ENCODE data around the gene WDR91. TPM values are rescaled to one million over a fixed set of nuclear protein-coding genes. Genes with fewer than 3 reads are reported as not detected.

WDR91 gene
- total RNA-seq, 1 experiment from 2014 or later: 7.3 TPM

DNA sequence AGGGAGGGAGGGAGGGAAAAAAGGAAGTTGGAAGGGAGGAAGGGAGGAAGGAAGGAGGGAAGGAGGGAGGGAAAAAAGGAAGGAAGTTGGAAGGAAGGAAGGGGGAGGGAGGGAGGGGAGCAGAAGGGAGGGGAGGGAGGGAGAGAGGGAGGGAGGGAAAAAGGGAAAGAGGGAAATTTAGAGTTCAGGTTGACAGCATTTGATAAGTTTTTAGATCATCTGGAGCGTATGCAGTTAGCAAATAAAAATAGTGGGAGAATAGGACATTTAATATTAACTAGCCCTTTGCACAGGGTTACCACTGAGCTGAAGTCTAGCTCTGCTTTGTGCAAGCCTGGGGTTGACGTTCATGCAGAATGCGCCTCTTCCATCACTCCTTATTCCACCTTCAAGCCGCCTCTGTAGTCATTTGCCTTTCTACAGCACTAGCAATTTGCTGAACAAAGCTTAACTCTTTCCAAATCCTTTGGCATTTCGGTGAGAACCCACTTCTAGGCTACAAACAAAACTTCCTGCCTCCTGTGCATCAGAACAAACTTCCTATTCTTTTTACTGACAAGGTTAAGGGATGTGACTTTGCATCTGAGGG is 30.9 kb upstream of the WDR91 start:
- Mint-ChIP-seq H3K36me3 (ENCODE audit: insufficient read depth, unreplicated experiment) (peaks cover 6% of the 10 kb centered on the region), H3K4me1 (ENCODE audit: insufficient read depth, unreplicated experiment) (no peaks in the 10 kb centered on the region), H3K9me3 (ENCODE audit: unreplicated experiment) (no peaks in the 10 kb centered on the region), H3K27ac (ENCODE audit: low read depth, unreplicated experiment) (no peak overlapping the region), H3K27me3 (ENCODE audit: insufficient read depth, unreplicated experiment) (peaks cover 28% of the 10 kb centered on the region), H3K4me3 (ENCODE audit: unreplicated experiment) (no peak overlapping the region)
- CTCF ChIA-PET: interaction anchor here (0.5 kb wide), 1 partner anchor 15 kb away, joined by 3 read pairs; no protein-coding TSS in a partner anchor
- TF ChIP-seq, protein P1, sequence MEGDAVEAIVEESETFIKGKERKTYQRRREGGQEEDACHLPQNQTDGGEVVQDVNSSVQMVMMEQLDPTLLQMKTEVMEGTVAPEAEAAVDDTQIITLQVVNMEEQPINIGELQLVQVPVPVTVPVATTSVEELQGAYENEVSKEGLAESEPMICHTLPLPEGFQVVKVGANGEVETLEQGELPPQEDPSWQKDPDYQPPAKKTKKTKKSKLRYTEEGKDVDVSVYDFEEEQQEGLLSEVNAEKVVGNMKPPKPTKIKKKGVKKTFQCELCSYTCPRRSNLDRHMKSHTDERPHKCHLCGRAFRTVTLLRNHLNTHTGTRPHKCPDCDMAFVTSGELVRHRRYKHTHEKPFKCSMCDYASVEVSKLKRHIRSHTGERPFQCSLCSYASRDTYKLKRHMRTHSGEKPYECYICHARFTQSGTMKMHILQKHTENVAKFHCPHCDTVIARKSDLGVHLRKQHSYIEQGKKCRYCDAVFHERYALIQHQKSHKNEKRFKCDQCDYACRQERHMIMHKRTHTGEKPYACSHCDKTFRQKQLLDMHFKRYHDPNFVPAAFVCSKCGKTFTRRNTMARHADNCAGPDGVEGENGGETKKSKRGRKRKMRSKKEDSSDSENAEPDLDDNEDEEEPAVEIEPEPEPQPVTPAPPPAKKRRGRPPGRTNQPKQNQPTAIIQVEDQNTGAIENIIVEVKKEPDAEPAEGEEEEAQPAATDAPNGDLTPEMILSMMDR (IDR thresholded peaks at IDR 0.05; ENCODE audit: unreplicated experiment): no peak
- POLR2A ChIA-PET: interaction anchor here (0.6 kb wide), 1 partner anchor 32 kb away, joined by 3 read pairs; no protein-coding TSS in a partner anchor
- no peak for DNase-seq (ENCODE audit: unreplicated experiment)
- intact Hi-C loops (cut with micrococcal nuclease): no loop called here
- BruUV-seq (replicated peaks): no TSS peak

DNA sequence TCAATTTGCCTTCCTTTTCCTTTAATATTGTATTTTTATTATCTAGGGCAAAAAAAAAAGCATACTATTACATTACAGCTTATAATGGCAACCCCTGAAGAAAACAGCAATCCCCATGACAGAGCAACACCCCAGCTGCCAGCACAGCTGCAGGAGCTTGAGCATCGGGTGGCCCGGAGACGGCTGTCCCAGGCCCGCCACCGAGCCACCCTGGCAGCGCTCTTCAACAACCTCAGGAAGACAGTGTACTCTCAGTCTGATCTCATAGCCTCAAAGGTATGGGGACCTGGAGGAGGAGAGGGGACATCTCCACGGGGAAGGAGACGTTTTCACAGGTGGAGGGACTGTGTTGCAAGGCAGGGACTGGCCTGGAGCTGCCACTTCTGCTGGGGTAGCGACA is 29.1 kb upstream of the WDR91 start:
- no TSS peak for BruUV-seq (replicated peaks)
- Mint-ChIP-seq H3K27me3 (ENCODE audit: insufficient read depth, unreplicated experiment) (peaks cover 25% of the 10 kb centered on the region), H3K4me3 (ENCODE audit: unreplicated experiment) (no peak overlapping the region), H3K36me3 (ENCODE audit: insufficient read depth, unreplicated experiment) (no peaks in the 10 kb centered on the region), H3K27ac (ENCODE audit: low read depth, unreplicated experiment) (no peak overlapping the region), H3K9me3 (ENCODE audit: unreplicated experiment) (no peaks in the 10 kb centered on the region), H3K4me1 (ENCODE audit: insufficient read depth, unreplicated experiment) (no peaks in the 10 kb centered on the region)
- DNase-seq (ENCODE audit: unreplicated experiment): no peak
- CTCF ChIA-PET: no interaction called here
- POLR2A ChIA-PET: interaction anchor here (0.6 kb wide), 1 partner anchor 498 kb away, joined by 5 read pairs; no protein-coding TSS in a partner anchor
- intact Hi-C loops (cut with micrococcal nuclease): no loop called here
- TF ChIP-seq, protein P1 (IDR thresholded peaks at IDR 0.05; ENCODE audit: unreplicated experiment): no peak

DNA sequence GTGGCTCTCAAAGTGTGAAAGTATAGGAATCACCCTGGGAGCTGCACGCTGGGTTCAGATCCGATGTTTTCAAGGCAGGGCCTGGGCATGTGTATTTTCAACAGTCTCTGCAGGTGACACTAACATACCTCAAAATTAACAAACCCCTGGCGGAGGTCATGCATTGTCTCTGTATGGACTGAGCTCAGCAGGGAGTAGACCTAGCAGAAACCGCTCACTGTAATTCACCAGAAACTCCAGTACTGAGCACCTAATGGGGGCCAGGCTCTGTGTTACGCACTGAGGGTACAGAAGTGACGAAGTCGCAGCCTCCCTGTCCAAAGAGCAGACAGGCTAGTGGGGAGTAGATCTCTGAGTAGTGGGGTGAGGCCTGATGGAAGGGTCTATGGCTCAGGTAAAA is 27.9 kb upstream of the WDR91 start:
- Mint-ChIP-seq H3K27ac (ENCODE audit: low read depth, unreplicated experiment) (no peak overlapping the region), H3K4me3 (ENCODE audit: unreplicated experiment) (no peak overlapping the region), H3K9me3 (ENCODE audit: unreplicated experiment) (no peaks in the 10 kb centered on the region), H3K27me3 (ENCODE audit: insufficient read depth, unreplicated experiment) (peaks cover 14% of the 10 kb centered on the region), H3K36me3 (ENCODE audit: insufficient read depth, unreplicated experiment) (no peaks in the 10 kb centered on the region), H3K4me1 (ENCODE audit: insufficient read depth, unreplicated experiment) (no peaks in the 10 kb centered on the region)
- TF ChIP-seq, protein P1 (IDR thresholded peaks at IDR 0.05; ENCODE audit: unreplicated experiment): no peak
- POLR2A ChIA-PET: no interaction called here
- DNase-seq (ENCODE audit: unreplicated experiment): no peak
- CTCF ChIA-PET: interaction anchor here (0.7 kb wide), 1 partner anchor 252 kb away, joined by 3 read pairs; no protein-coding TSS in a partner anchor
- BruUV-seq (replicated peaks): no TSS peak
- intact Hi-C loops (cut with micrococcal nuclease): no loop called here

DNA sequence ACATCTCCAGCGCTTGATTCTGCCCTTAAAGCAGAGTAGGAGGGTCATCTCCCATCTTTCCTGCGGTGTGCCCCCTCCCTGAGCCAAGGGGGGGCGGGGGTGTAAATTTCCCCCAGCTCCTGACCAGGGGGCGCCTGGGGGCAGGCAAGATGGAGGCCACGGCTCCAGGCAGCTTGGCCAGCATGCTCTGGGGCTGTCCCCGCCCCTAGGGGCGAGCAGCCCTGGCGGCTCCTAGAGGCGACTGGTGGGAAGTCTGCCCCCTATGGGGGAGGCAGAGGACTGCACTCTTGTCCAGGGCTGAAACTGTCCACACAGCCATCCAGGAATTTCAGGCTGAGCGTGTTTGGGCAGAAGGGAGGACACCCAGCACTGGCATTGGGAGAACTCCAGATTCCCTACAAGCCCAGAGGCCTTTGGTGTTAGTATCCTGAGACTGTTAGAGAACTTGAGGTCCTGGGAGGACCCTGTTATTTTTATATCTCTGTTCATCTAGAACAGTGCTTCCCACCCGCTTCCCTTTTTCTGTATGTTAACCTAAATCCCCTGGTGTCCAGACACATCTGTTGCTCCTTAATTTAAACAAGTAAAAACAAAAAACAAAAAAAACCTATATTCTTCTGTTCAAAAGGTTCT is 26.9 kb upstream of the WDR91 start:
- no peak overlapping the region for H3K4me3 Mint-ChIP-seq (ENCODE audit: unreplicated experiment)
- POLR2A ChIA-PET: no interaction called here
- DNase-seq (ENCODE audit: unreplicated experiment): peak; percentile 3
- BruUV-seq (replicated peaks): no TSS peak
- H3K4me1 Mint-ChIP-seq (ENCODE audit: insufficient read depth, unreplicated experiment): no peaks in the 10 kb centered on the region
- no peaks in the 10 kb centered on the region for H3K9me3 Mint-ChIP-seq (ENCODE audit: unreplicated experiment)
- intact Hi-C loops (cut with micrococcal nuclease): no loop called here
- peaks cover 11% of the 10 kb centered on the region for H3K27me3 Mint-ChIP-seq (ENCODE audit: insufficient read depth, unreplicated experiment)
- no peaks in the 10 kb centered on the region for H3K36me3 Mint-ChIP-seq (ENCODE audit: insufficient read depth, unreplicated experiment)
- TF ChIP-seq, protein P1 (IDR thresholded peaks at IDR 0.05; ENCODE audit: unreplicated experiment): peak; percentile 50
- H3K27ac Mint-ChIP-seq (ENCODE audit: low read depth, unreplicated experiment): no peak overlapping the region
- CTCF ChIA-PET: interaction anchor here (0.6 to 1.1 kb wide), 4 partner anchors 11 to 272 kb away, joined by 3 to 5 read pairs (median 3); no protein-coding TSS in a partner anchor

Measured in MCF 10A (cell line).